Lung (tissue), 12 donors: ENCODE data around the gene LCE1C. TPM values are rescaled to one million over a fixed set of nuclear protein-coding genes. Genes with fewer than 3 reads are reported as not detected.

Source experiments
- ATAC-seq: fragments of 200-7000 bp; cut with Tn5 transposase; one replicate; pipeline ENCODE4 v1.9.1; 2020; ENCODE audit warnings: moderate number of reproducible peaks; ENCODE audit not compliant: insufficient read depth, low FRiP score
- DNase-seq, 3 donors: peaks; one replicate each; pipeline ENCODE4 v3.0.0-alpha.2; 2013 to 2017
- H3K27ac ChIP-seq, 2 donors: one replicate each; pipeline ENCODE4 v1.5.1; 2013; ENCODE audit warnings: mild to moderate bottlenecking in 2 of 2, moderate library complexity in 2 of 2, control low read depth in 1 of 2, inconsistent platforms in 1 of 2, low read depth in 1 of 2, low read length in 1 of 2
- H3K27me3 ChIP-seq, 3 donors: one replicate each; pipeline ENCODE4 v1.5.1; 2013; ENCODE audit warnings: low read length in 2 of 3; ENCODE audit not compliant: control insufficient read depth in 3 of 3, insufficient read depth in 3 of 3
- H3K36me3 ChIP-seq, 4 donors: one replicate each; pipeline ENCODE4 v1.5.1; 2013; ENCODE audit warnings: low read length in 4 of 4, mild to moderate bottlenecking in 1 of 4, moderate library complexity in 1 of 4; ENCODE audit not compliant: control insufficient read depth in 4 of 4, insufficient read depth in 4 of 4
- H3K4me1 ChIP-seq, 5 donors: one replicate each; pipeline ENCODE4 v1.5.1; 2013; ENCODE audit warnings: low read length in 5 of 5, mild to moderate bottlenecking in 2 of 5, moderate library complexity in 1 of 5; ENCODE audit not compliant: control insufficient read depth in 5 of 5, insufficient read depth in 5 of 5
- H3K4me3 ChIP-seq: one replicate; pipeline ENCODE4 v1.5.1; 2013; ENCODE audit warnings: mild to moderate bottlenecking, control low read depth, moderate library complexity
- H3K9ac ChIP-seq, 2 donors: one replicate each; pipeline ENCODE4 v1.5.1; 2013; ENCODE audit warnings: low read length in 2 of 2, control low read depth in 1 of 2; ENCODE audit not compliant: insufficient read depth in 1 of 2
- H3K9me3 ChIP-seq, 4 donors: one replicate each; pipeline ENCODE4 v1.5.1; 2013; ENCODE audit warnings: low read length in 3 of 4, mild to moderate bottlenecking in 1 of 4, moderate library complexity in 1 of 4; ENCODE audit not compliant: control insufficient read depth in 4 of 4, insufficient read depth in 3 of 4
- CTCF ChIP-seq: IDR thresholded peaks from 2 replicates; pipeline ENCODE4 v1.5.1; 2012; ENCODE audit warnings: mild to moderate bottlenecking; ENCODE audit errors: control extremely low read depth, extremely low read depth
- WGBS, 2 donors: extraction: QIAGEN DNeasy Blood & Tissue Kit; methylation state at CpG; one replicate each; pipeline ENCODE4 v1.1.7; 2013; 5-methylcytosine and 5-hydroxymethylcytosine counted together
- polyA plus RNA-seq, 2 donors: library from polyadenylated mRNA; stranded (reverse); fragments of 200-250 nt; gene quantifications; one replicate each; pipeline ENCODE4 v1.2.1, GENCODE V29; 2013
- total RNA-seq, 2 donors: library from RNA; depleted of rRNA in 1 of 2; stranded (reverse); fragments of >200 nt in 1 of 2; gene quantifications; one replicate each; pipeline ENCODE4 v1.2.1, GENCODE V29; 2014 to 2021
- donor health status: control.
- donor health status: control.
- donor health status: Bipolar disorder and iron deficiency.
- donor health status: healthy.
- donor health status: DM: yes; HTN: yes; CAD: no.

LCE1C gene
- total and polyA plus RNA-seq, 4 donors, result not detected

GRCh38 chr1:152827173-152827572 lies 20.7 kb upstream of the LCE1C start, which contains the start of gene LCE1A:
TSS of gene LCE1A (plus strand) at chr1:152827473. CDS start at chr1:152827473, 0 bp downstream.
- Histone ChIP-seq H3K4me3 (no peak within 1 kb of the TSS), H3K9ac (no peak within 1 kb of the TSS), H3K27me3 (peaks cover 0 to 4% (median 0%) of the 10 kb centered on the region in 3 donors), H3K4me1 (no peaks in the 10 kb centered on the region), H3K27ac (no peak within 1 kb of the TSS), H3K9me3 (peaks cover 0 to 2% (median 0%) of the 10 kb centered on the region in 4 donors), H3K36me3 (no peaks in the 10 kb centered on the region)
- no peak for TF ChIP-seq CTCF
- no peak for DNase-seq
- ATAC-seq, result no peak
- 88 to 94% methylated on average over 2 of the region's 2 CpGs for WGBS, 2 donors

- no peak for TF ChIP-seq CTCF
- H3K27me3 ChIP-seq, result peaks cover 0 to 4% (median 0%) of the 10 kb centered on the region in 3 donors
- H3K9me3 ChIP-seq, result peaks cover 0 to 2% (median 0%) of the 10 kb centered on the region in 4 donors
- no peaks in the 10 kb centered on the region for H3K36me3 ChIP-seq
- DNase-seq, result no peak
- no peak overlapping the region for H3K27ac ChIP-seq
- no peak for ATAC-seq
- H3K4me3 ChIP-seq, result no peak overlapping the region
- no peak overlapping the region for H3K9ac ChIP-seq
- no peaks in the 10 kb centered on the region for H3K4me1 ChIP-seq
Observed at GRCh38 chr1:152824964-152825363, 18.5 kb upstream of the LCE1C start.

GRCh38 chr1:152823294-152823693 lies 16.8 kb upstream of the LCE1C start:
- Histone ChIP-seq H3K27ac (no peak overlapping the region), H3K27me3 (peaks cover 0 to 4% (median 0%) of the 10 kb centered on the region in 3 donors), H3K9me3 (no peaks in the 10 kb centered on the region), H3K4me3 (no peak overlapping the region), H3K36me3 (no peaks in the 10 kb centered on the region), H3K4me1 (no peaks in the 10 kb centered on the region), H3K9ac (no peak overlapping the region)
- DNase-seq (no peak), ATAC-seq (no peak)
- 44% methylated on average over 5 of the region's 5 CpGs for WGBS, 2 donors
- no peak for TF ChIP-seq CTCF

GRCh38 chr1:152817309-152817708 lies 10.9 kb upstream of the LCE1C start:
- no peak for TF ChIP-seq CTCF
- Histone ChIP-seq H3K4me1 (no peaks in the 10 kb centered on the region), H3K27me3 (no peaks in the 10 kb centered on the region), H3K36me3 (no peaks in the 10 kb centered on the region), H3K4me3 (no peak overlapping the region), H3K9ac (no peak overlapping the region), H3K9me3 (no peaks in the 10 kb centered on the region), H3K27ac (no peak overlapping the region)
- 84 to 88% methylated on average over 6 of the region's 6 CpGs for WGBS, 2 donors
- ATAC-seq (no peak), DNase-seq (no peak)
